ENCODE measurements around the gene GDE1.

Gene GDE1

GRCh38 chr16:19523559-19524355, 1.9 kb upstream of the GDE1 start, which contains the start of gene CCP110:
Gene CCP110 (plus strand): TSS chr16:19523942. CDS start chr16:19527882, 3,940 bp downstream.
- DNase-seq (ENCODE audit: low spot score): peak; percentile 94

GRCh38 chr16:19523184-19523558, 1.3 kb upstream of the GDE1 start:
- DNase-seq (ENCODE audit: low spot score): no peak

GRCh38 chr16:19522760-19523159, 862 bp upstream of the GDE1 start:
- peak; percentile 14 for DNase-seq (ENCODE audit: low spot score)

GRCh38 chr16:19522397-19522732, 467 bp upstream of the GDE1 start:
- peak; percentile 3 for DNase-seq (ENCODE audit: low spot score)

GRCh38 chr16:19520861-19521331, 1.0 kb downstream of the GDE1 start:
- peak; percentile 4 for DNase-seq (ENCODE audit: low spot score)

- no peak for DNase-seq (ENCODE audit: low spot score)
Measured at GRCh38 chr16:19518388-19518787, 3.5 kb downstream of the GDE1 start.

- no peak for DNase-seq (ENCODE audit: low spot score)
Measured at GRCh38 chr16:19517424-19518089, 4.3 kb downstream of the GDE1 start.

GRCh38 chr16:19515757-19516156, 6.1 kb downstream of the GDE1 start:
- no peak for DNase-seq (ENCODE audit: low spot score)

- no peak for DNase-seq (ENCODE audit: low spot score)
Measured at GRCh38 chr16:19513377-19514053, 8.4 kb downstream of the GDE1 start.

- DNase-seq (ENCODE audit: low spot score): no peak
Measured at GRCh38 chr16:19512297-19512696, 9.6 kb downstream of the GDE1 start.

- DNase-seq (ENCODE audit: low spot score): no peak
Measured at GRCh38 chr16:19507867-19508266, 14.0 kb downstream of the GDE1 start.

- no peak for DNase-seq (ENCODE audit: low spot score)
Measured at GRCh38 chr16:19506965-19507364, 14.9 kb downstream of the GDE1 start.

- no peak for DNase-seq (ENCODE audit: low spot score)
Measured at GRCh38 chr16:19505600-19506303, 16.1 kb downstream of the GDE1 start.

- no peak for DNase-seq (ENCODE audit: low spot score)
Measured at GRCh38 chr16:19503461-19504075, 18.3 kb downstream of the GDE1 start.

- peak; percentile 65 for DNase-seq (ENCODE audit: low spot score)
Measured at GRCh38 chr16:19502395-19503131, 19.3 kb downstream of the GDE1 start.

GRCh38 chr16:19499481-19499880, 22.4 kb downstream of the GDE1 start:
- no peak for DNase-seq (ENCODE audit: low spot score)

- no peak for DNase-seq (ENCODE audit: low spot score)
Measured at GRCh38 chr16:19499006-19499405, 22.9 kb downstream of the GDE1 start.

- DNase-seq (ENCODE audit: low spot score): no peak
Measured at GRCh38 chr16:19497176-19497575, 24.7 kb downstream of the GDE1 start.

GRCh38 chr16:19490619-19491018, 31.3 kb downstream of the GDE1 start:
- DNase-seq (ENCODE audit: low spot score): no peak

- DNase-seq (ENCODE audit: low spot score): no peak
Measured at GRCh38 chr16:19488213-19488640, 33.7 kb downstream of the GDE1 start.

- DNase-seq (ENCODE audit: low spot score): no peak
Measured at GRCh38 chr16:19486750-19487325, 35.1 kb downstream of the GDE1 start.
